Activated T-cell treated with anti-CD3 and anti-CD28 coated beads, Interleukin-2, amount 50 U/mL, for 24 hours (primary cell): ENCODE results near the gene LYZ.
"Not testable (repeated sequence)": the region's sequence is repeated elsewhere in the genome, so short reads cannot be mapped to it uniquely, and the experiment has no call there.

ENCODE experiments used
- DNase-seq: peaks from one replicate; pipeline ENCODE4 v3.0.0-alpha.2; 2020
- H3K27ac Mint-ChIP-seq: 2 replicates; pipeline ENCODE4 v1.8.0; 2020; ENCODE audit warnings: mild to moderate bottlenecking, mixed read lengths
- H3K27me3 Mint-ChIP-seq: 2 replicates; pipeline ENCODE4 v1.8.0; 2020; ENCODE audit warnings: mixed read lengths
- H3K36me3 Mint-ChIP-seq: 2 replicates; pipeline ENCODE4 v1.8.0; 2020; ENCODE audit warnings: low read depth, mixed read lengths
- H3K4me1 Mint-ChIP-seq: 2 replicates; pipeline ENCODE4 v1.8.0; 2020; ENCODE audit warnings: low read depth, mixed read lengths
- H3K4me3 Mint-ChIP-seq: 2 replicates; pipeline ENCODE4 v1.8.0; 2020; ENCODE audit warnings: mild to moderate bottlenecking, moderate library complexity, mixed read lengths
- H3K9me3 Mint-ChIP-seq: 2 replicates; pipeline ENCODE4 v1.8.0; 2020; ENCODE audit warnings: mixed read lengths

LYZ gene

DNA sequence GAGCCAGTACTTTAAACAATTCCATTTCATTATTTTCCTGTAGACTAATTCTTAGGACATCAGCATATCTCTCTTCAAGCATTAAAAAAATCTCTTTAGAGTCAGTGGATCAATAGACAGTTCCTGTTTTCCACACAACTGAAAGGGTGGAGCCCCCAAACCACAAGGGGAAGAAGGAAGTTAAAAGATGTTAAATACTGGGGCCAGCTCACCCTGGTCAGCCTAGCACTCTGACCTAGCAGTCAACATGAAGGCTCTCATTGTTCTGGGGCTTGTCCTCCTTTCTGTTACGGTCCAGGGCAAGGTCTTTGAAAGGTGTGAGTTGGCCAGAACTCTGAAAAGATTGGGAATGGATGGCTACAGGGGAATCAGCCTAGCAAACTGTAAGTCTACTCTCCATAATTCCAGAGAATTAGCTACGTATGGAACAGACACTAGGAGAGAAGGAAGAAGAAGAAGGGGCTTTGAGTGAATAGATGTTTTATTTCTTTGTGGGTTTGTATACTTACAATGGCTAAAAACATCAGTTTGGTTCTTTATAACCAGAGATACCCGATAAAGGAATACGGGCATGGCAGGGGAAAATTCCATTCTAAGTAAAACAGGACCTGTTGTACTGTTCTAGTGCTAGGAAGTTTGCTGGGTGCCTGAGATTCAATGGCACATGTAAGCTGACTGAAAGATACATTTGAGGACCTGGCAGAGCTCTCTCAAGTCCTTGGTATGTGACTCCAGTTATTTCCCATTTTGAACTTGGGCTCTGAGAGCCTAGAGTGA, at the start of gene LYZ:
Gene LYZ (plus strand): TSS at position 220 of the 777 bp plus-strand sequence. CDS start 28 bp downstream, at position 248.
- Mint-ChIP-seq H3K27me3 (no peaks in the 10 kb centered on the region), H3K4me3 (no peak within 1 kb of the TSS), H3K9me3 (no peaks in the 10 kb centered on the region), H3K27ac (no peak within 1 kb of the TSS), H3K36me3 (no peaks in the 10 kb centered on the region), H3K4me1 (peaks cover 2% of the 10 kb centered on the region)
- DNase-seq, result no peak

GRCh38 chr12:69298947-69299346, 49.2 kb upstream of the LYZ start:
- H3K27ac Mint-ChIP-seq, result no peak overlapping the region
- no peak for DNase-seq
- peaks cover 3% of the 10 kb centered on the region for H3K4me1 Mint-ChIP-seq
- H3K36me3 Mint-ChIP-seq, result no peaks in the 10 kb centered on the region
- H3K27me3 Mint-ChIP-seq, result peaks cover 8% of the 10 kb centered on the region
- H3K4me3 Mint-ChIP-seq, result no peak overlapping the region
- peaks cover 3% of the 10 kb centered on the region for H3K9me3 Mint-ChIP-seq

GRCh38 chr12:69304284-69304683, 43.9 kb upstream of the LYZ start:
- no peaks in the 10 kb centered on the region for H3K36me3 Mint-ChIP-seq
- peaks cover 18% of the 10 kb centered on the region for H3K9me3 Mint-ChIP-seq
- H3K27me3 Mint-ChIP-seq, result peaks cover 3% of the 10 kb centered on the region
- no peak for DNase-seq
- H3K4me1 Mint-ChIP-seq, result peaks cover 3% of the 10 kb centered on the region
- H3K4me3 Mint-ChIP-seq, result no peak overlapping the region
- H3K27ac Mint-ChIP-seq, result no peak overlapping the region

GRCh38 chr12:69309461-69309860, 38.7 kb upstream of the LYZ start:
- Mint-ChIP-seq H3K36me3 (no peaks in the 10 kb centered on the region), H3K4me1 (no peaks in the 10 kb centered on the region), H3K27me3 (peaks cover 1% of the 10 kb centered on the region), H3K4me3 (no peak overlapping the region), H3K9me3 (peaks cover 10% of the 10 kb centered on the region), H3K27ac (no peak overlapping the region)
- no peak for DNase-seq

DNA sequence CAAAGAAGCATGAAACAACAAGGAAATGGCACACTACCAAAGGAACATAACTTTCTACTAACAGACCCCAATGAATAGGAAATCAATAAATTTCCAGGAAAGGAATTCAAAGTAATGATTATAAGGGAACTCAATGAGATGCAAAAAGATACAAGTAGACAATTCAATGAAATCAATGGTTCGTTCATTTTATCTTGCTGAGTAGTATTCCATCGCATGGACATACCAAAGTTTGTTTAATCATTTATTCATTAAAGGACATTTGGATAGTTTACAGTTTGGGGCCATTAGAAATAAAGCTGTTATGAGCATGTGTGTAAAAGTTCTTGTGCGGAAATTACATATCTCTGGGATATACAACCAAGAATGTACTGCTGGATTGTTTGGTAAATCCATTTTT, 35.0 kb upstream of the LYZ start:
- no peak overlapping the region for H3K27ac Mint-ChIP-seq
- no peak overlapping the region for H3K4me3 Mint-ChIP-seq
- H3K4me1 Mint-ChIP-seq, result no peaks in the 10 kb centered on the region
- H3K27me3 Mint-ChIP-seq, result no peaks in the 10 kb centered on the region
- H3K36me3 Mint-ChIP-seq, result no peaks in the 10 kb centered on the region
- DNase-seq, result no peak
- peaks cover 15% of the 10 kb centered on the region for H3K9me3 Mint-ChIP-seq

- not testable (repeated sequence) for H3K27ac Mint-ChIP-seq, H3K4me3 Mint-ChIP-seq, H3K4me1 Mint-ChIP-seq, DNase-seq, H3K36me3 Mint-ChIP-seq, H3K27me3 Mint-ChIP-seq
- peaks cover 15% of the 10 kb centered on the region for H3K9me3 Mint-ChIP-seq
Observed at GRCh38 chr12:69316784-69317183, 31.4 kb upstream of the LYZ start.

DNA sequence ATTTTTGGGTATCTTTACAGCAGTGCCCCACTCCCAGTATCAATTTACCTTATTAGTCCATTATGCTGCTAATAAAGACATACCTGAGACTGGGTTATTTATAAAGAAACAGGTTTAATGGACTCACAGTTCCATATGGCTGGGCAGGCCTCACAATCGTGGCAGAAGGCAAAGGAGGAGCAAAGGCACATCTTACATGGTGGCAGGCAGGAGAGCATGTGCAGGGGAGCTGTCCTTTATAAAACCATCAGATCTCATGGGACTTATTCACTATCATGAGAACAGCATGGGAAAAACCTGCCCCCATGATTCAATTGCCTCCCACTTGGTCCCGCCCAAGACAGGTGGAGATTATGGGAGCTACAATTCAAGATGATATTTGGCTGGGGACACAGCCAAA, 30.9 kb upstream of the LYZ start:
- H3K4me3 Mint-ChIP-seq, H3K27me3 Mint-ChIP-seq, H3K36me3 Mint-ChIP-seq, H3K27ac Mint-ChIP-seq, H3K4me1 Mint-ChIP-seq, DNase-seq: not testable (repeated sequence)
- peaks cover 15% of the 10 kb centered on the region for H3K9me3 Mint-ChIP-seq

DNA sequence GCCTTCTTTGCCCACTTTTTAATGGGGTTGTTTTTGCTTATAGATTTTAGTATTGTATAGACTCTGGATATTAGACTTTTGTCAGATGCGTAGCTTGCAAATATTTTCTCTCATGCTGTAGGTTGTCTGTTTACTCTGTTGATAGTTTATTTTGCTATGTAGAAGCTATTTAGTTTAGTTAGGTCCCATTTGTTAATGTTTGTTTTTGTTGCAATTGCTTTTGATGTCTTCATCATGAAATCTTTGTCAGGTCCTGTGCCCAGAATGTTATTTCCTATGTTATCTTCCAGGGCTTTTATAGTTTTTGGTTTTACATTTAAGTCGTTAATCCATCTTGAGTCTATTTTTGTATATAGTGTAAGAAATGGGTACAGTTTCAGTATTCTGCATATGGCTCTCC, 30.0 kb upstream of the LYZ start:
- Mint-ChIP-seq H3K4me3 (no peak overlapping the region), H3K27me3 (peaks cover 3% of the 10 kb centered on the region)

GRCh38 chr12:69321351-69321750, 26.8 kb upstream of the LYZ start:
- Mint-ChIP-seq H3K27me3 (peaks cover 3% of the 10 kb centered on the region), H3K4me3 (no peak overlapping the region), H3K36me3 (no peaks in the 10 kb centered on the region), H3K4me1 (peaks cover 4% of the 10 kb centered on the region), H3K9me3 (peaks cover 7% of the 10 kb centered on the region), H3K27ac (no peak overlapping the region)
- no peak for DNase-seq

More for the DNA sequence above, 30.0 kb upstream of the LYZ start:
- Mint-ChIP-seq H3K9me3 (peaks cover 15% of the 10 kb centered on the region), H3K27ac (no peak overlapping the region), H3K4me1 (no peaks in the 10 kb centered on the region), H3K36me3 (no peaks in the 10 kb centered on the region)
- DNase-seq, result no peak

DNA sequence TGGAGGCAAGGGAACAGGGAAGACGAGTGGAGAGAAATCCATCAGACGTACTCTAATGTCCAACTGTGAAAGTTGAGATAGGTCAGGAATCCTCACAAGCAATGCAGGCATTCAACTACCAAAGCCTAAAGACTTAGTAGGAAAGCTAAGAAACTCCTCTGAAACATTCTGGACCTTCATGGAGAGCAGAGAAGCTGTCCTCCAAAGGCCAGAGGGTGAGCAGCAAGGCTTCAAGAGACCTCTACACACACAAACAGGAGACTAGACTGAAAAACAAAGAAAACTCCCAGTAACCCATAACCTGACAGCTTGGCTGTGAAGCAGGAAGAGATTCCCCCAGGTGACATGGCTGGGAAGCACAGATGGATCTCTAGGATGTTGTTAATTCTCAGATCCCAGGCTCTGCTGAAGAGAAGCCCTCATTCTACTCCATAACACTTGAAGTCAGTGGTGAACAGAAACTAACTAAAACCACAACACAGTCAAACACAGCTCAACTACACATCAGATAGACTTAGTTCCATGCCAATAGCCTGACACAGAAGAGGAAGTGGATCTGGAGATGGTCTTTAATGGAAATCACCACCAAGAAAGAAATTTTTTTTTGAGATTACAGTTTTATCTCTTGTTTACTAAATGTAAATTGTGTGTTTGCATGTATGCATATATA, 23.2 kb upstream of the LYZ start:
- DNase-seq, result no peak
- peaks cover 3% of the 10 kb centered on the region for H3K27me3 Mint-ChIP-seq
- H3K4me1 Mint-ChIP-seq, result peaks cover 24% of the 10 kb centered on the region
- no peak overlapping the region for H3K27ac Mint-ChIP-seq
- no peak overlapping the region for H3K4me3 Mint-ChIP-seq
- no peaks in the 10 kb centered on the region for H3K9me3 Mint-ChIP-seq
- no peaks in the 10 kb centered on the region for H3K36me3 Mint-ChIP-seq

DNA sequence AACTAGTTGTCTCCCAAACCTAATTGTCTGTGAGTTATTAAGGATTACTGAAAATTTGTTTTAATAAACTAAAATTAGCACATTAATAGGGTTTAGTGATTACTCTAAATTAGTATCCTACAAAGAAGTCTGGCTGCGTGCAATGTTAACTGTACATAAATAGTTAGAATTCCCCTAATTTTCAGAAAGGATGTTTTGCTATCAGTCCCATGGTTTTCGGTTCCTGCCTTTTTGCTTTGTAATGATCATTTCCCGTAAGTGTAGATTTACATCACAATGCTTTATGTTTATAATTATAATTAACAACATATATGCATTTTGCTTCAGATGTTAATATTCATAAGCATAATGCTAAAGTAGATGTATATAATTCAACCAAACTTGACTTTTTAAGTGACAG, 19.8 kb upstream of the LYZ start:
- H3K27ac Mint-ChIP-seq, result peak overlapping the region; percentile 94
- DNase-seq, result no peak
- no peak overlapping the region for H3K4me3 Mint-ChIP-seq
- no peaks in the 10 kb centered on the region for H3K36me3 Mint-ChIP-seq
- H3K27me3 Mint-ChIP-seq, result no peaks in the 10 kb centered on the region
- no peaks in the 10 kb centered on the region for H3K9me3 Mint-ChIP-seq
- H3K4me1 Mint-ChIP-seq, result peaks cover 46% of the 10 kb centered on the region

DNA sequence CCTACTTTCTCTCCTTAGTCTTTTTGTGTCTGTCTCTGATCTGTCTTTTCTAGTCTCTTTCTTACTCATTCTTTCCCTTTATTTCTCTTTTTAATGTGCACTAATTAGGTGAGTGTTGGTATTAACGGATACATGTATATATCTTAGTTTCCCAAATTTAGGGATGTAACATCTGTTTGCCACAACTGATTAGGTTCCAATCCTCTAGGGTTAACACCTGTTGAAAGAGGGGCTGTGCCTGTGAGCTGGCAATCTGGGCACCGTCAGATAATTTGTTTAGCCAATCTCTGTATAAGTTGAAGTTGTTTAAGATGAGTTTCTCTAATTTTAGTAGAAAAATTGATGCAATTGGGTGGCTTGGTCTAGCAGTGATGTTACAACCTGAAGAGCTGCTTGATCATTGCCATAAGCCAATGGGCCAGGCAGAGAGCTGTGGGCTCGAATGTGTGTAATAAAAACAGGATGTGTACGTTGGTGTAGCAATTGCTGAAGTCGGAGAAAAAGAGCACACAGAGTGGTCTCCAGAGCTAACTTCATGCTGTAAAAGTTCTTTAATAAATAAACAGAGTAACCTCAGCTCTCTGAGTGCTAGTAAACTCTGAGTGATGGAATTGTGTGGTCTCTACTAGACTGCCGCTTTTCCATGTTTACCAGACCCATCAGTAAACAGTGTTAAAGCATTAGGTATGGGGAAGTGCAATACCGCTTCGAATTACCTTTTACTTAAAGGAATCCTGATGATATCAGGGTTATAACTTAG, 18.3 kb upstream of the LYZ start:
- peak overlapping the region; percentile 83 for H3K4me3 Mint-ChIP-seq
- no peaks in the 10 kb centered on the region for H3K9me3 Mint-ChIP-seq
- peaks cover 50% of the 10 kb centered on the region for H3K4me1 Mint-ChIP-seq
- DNase-seq, result peak; percentile 35
- no peaks in the 10 kb centered on the region for H3K27me3 Mint-ChIP-seq
- no peaks in the 10 kb centered on the region for H3K36me3 Mint-ChIP-seq
- peak overlapping the region; percentile 94 for H3K27ac Mint-ChIP-seq

GRCh38 chr12:69330475-69331473, 17.4 kb upstream of the LYZ start:
- peak overlapping the region; percentile 94 for H3K27ac Mint-ChIP-seq
- peak; percentile 73 for DNase-seq
- H3K36me3 Mint-ChIP-seq, result no peaks in the 10 kb centered on the region
- H3K27me3 Mint-ChIP-seq, result no peaks in the 10 kb centered on the region
- peaks cover 47% of the 10 kb centered on the region for H3K4me1 Mint-ChIP-seq
- no peaks in the 10 kb centered on the region for H3K9me3 Mint-ChIP-seq
- peak overlapping the region; percentile 83 for H3K4me3 Mint-ChIP-seq

- no peaks in the 10 kb centered on the region for H3K27me3 Mint-ChIP-seq
- DNase-seq, result no peak
- H3K4me1 Mint-ChIP-seq, result peaks cover 47% of the 10 kb centered on the region
- H3K9me3 Mint-ChIP-seq, result no peaks in the 10 kb centered on the region
- H3K4me3 Mint-ChIP-seq, result peak overlapping the region; percentile 83
- H3K36me3 Mint-ChIP-seq, result no peaks in the 10 kb centered on the region
- H3K27ac Mint-ChIP-seq, result peak overlapping the region; percentile 94
Observed at GRCh38 chr12:69331519-69331908, 16.7 kb upstream of the LYZ start.
